GM23338 (cell line): ENCODE measurements around the gene NUCKS1.

Experiments used
- EZH2 ChIP-seq: fragments of 200-600 bp; sonication (generic); IDR thresholded peaks from one replicate; pipeline ENCODE4 v1.8.0; 2017; ENCODE audit warnings: antibody characterized with exemption, mild to moderate bottlenecking, low read depth; ENCODE audit not compliant: unreplicated experiment
- EZH2phosphoT487 ChIP-seq: fragments of 200-600 bp; sonication (generic); IDR thresholded peaks from one replicate; pipeline ENCODE4 v1.8.1; 2018; ENCODE audit warnings: antibody characterized with exemption; ENCODE audit not compliant: unreplicated experiment
- NANOG ChIP-seq: IDR thresholded peaks from 2 replicates; pipeline ENCODE4 v1.6.1; 2016; ENCODE audit warnings: antibody characterized with exemption, borderline replicate concordance
- POLR2AphosphoS5 ChIP-seq: IDR thresholded peaks from 2 replicates; pipeline ENCODE4 v1.6.1; 2016; ENCODE audit warnings: antibody characterized with exemption, low read depth
- REST ChIP-seq: IDR thresholded peaks from one replicate; pipeline ENCODE4 v1.6.1; 2018; ENCODE audit warnings: antibody characterized with exemption; ENCODE audit not compliant: unreplicated experiment
- STAT1 ChIP-seq: IDR thresholded peaks from one replicate; pipeline ENCODE4 v1.6.1; 2016; ENCODE audit warnings: antibody characterized with exemption; ENCODE audit not compliant: unreplicated experiment
- TF ChIP-seq, protein P1 (sequence below), 2 experiments: fragments of 200-600 bp in 1 of 2; sonication (generic) in 1 of 2; conservative IDR thresholded peaks; 2 replicates each; pipeline versions ENCODE4 v1.5.1 to v1.6.1; 2016 to 2017; ENCODE audit warnings: antibody characterized with exemption in 2 of 2, low read depth in 2 of 2, mild to moderate bottlenecking in 2 of 2, moderate library complexity in 1 of 2

DNA sequence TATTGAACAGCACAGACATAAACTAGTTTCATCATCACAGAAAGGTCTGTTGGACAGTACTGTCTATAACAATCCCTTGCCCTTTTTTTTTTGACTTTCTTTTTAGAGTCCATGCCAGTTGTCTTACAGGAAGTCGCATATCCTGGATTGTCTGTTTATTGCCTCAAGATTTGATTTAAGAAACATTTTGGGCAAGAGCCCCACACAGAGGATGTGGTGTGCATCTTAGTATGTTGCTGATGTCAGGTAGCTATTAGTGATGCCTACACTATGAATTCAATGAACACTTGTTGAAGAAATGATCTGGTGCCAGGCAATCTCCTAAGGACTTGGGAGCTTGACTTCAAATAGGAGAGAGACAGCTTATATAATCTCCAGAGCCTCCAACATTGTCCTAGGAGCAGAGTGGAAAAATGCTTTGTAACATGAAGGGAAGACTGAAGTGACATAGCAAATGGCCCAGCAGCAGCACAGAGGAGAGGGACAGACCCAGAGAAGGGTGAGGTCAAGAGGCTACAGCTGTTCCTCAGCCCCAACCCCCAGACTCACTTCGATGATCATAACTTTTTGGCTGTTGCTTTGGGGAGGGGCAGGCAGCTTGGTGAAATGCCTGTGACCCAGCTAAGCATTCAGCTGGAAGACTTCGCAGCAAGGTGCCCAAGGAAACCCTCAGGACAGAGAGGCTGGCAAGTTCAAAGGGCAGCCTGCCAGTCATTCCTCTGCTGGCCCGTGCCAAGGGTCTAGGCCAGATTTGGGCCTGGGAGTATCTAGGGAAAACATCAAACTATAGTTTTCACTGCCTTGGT is 32.8 kb upstream of the NUCKS1 start:
- TF ChIP-seq, protein P1, sequence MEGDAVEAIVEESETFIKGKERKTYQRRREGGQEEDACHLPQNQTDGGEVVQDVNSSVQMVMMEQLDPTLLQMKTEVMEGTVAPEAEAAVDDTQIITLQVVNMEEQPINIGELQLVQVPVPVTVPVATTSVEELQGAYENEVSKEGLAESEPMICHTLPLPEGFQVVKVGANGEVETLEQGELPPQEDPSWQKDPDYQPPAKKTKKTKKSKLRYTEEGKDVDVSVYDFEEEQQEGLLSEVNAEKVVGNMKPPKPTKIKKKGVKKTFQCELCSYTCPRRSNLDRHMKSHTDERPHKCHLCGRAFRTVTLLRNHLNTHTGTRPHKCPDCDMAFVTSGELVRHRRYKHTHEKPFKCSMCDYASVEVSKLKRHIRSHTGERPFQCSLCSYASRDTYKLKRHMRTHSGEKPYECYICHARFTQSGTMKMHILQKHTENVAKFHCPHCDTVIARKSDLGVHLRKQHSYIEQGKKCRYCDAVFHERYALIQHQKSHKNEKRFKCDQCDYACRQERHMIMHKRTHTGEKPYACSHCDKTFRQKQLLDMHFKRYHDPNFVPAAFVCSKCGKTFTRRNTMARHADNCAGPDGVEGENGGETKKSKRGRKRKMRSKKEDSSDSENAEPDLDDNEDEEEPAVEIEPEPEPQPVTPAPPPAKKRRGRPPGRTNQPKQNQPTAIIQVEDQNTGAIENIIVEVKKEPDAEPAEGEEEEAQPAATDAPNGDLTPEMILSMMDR (conservative IDR thresholded peaks at IDR 0.05; ENCODE audit: low read depth in 2 of 2): no peak
- no peak for TF ChIP-seq POLR2AphosphoS5
- TF ChIP-seq STAT1: no peak
- TF ChIP-seq NANOG: no peak
- no peak for TF ChIP-seq EZH2
- no peak for TF ChIP-seq REST
- TF ChIP-seq EZH2phosphoT487: no peak
